ENCODE data around the gene ULK4. TPM values are rescaled to one million over a fixed set of nuclear protein-coding genes. Genes with fewer than 3 reads are reported as not detected.
A peak's percentile ranks its signal among the peaks of the same experiment; 100 is the strongest.

The ULK4 gene
- total RNA-seq, 4 donors from 2014 or later = 2.0 to 3.0 (median 2.3) TPM

GRCh38 chr3:41307065-41307464 is 654.8 kb downstream of the ULK4 start:
- ATAC-seq = no peak
- Histone ChIP-seq H3K27ac (no peak overlapping the region), H3K4me1 (peaks cover 0 to 5% of the 10 kb centered on the region in 2 donors), H3K36me3 (no peaks in the 10 kb centered on the region), H3K4me3 (no peak overlapping the region), H3K9me3 (no peaks in the 10 kb centered on the region), H3K27me3 (no peaks in the 10 kb centered on the region)
- in situ Hi-C loops (cut with MboI; ENCODE audit: low sequenced_read_pairs in 4 of 4) = no loop called here
- no peak for DNase-seq
- no peak for TF ChIP-seq CTCF (IDR thresholded peaks at IDR 0.05 in 4 of 5, conservative IDR thresholded peaks at IDR 0.05 in 1 of 5)
- intact Hi-C loops (cut with DNase I; ENCODE audit: low total_unique reads) = no loop called here

- Histone ChIP-seq H3K4me3 (no peak overlapping the region), H3K27ac (no peak overlapping the region), H3K27me3 (no peaks in the 10 kb centered on the region), H3K36me3 (no peaks in the 10 kb centered on the region), H3K4me1 (peaks cover 0 to 5% of the 10 kb centered on the region in 2 donors), H3K9me3 (no peaks in the 10 kb centered on the region)
- in situ Hi-C loops (cut with MboI; ENCODE audit: low sequenced_read_pairs in 4 of 4) = no loop called here
- intact Hi-C loops (cut with DNase I; ENCODE audit: low total_unique reads) = no loop called here
- ATAC-seq (peak in 1 of 2 donors; percentile 26), DNase-seq (no peak)
- TF ChIP-seq CTCF (IDR thresholded peaks at IDR 0.05 in 4 of 5, conservative IDR thresholded peaks at IDR 0.05 in 1 of 5) (no peak), POLR2A (IDR thresholded peaks at IDR 0.05) (no peak)
Observed at GRCh38 chr3:41304593-41304992, 657.3 kb downstream of the ULK4 start.

GRCh38 chr3:41302295-41302694 is 659.6 kb downstream of the ULK4 start:
- TF ChIP-seq CTCF (IDR thresholded peaks at IDR 0.05 in 4 of 5, conservative IDR thresholded peaks at IDR 0.05 in 1 of 5) = no peak
- no peak for TF ChIP-seq POLR2A (IDR thresholded peaks at IDR 0.05)
- no peak for ATAC-seq
- no peak overlapping the region for H3K4me3 ChIP-seq
- H3K4me1 ChIP-seq = peaks cover 0 to 5% of the 10 kb centered on the region in 2 donors
- no peaks in the 10 kb centered on the region for H3K27me3 ChIP-seq
- H3K27ac ChIP-seq = no peak overlapping the region
- DNase-seq = no peak
- no peaks in the 10 kb centered on the region for H3K36me3 ChIP-seq
- in situ Hi-C loops (cut with MboI; ENCODE audit: low sequenced_read_pairs in 4 of 4) = no loop called here
- intact Hi-C loops (cut with DNase I; ENCODE audit: low total_unique reads) = no loop called here
- no peaks in the 10 kb centered on the region for H3K9me3 ChIP-seq

- Histone ChIP-seq H3K4me1 (peaks cover 0 to 5% of the 10 kb centered on the region in 2 donors), H3K36me3 (no peaks in the 10 kb centered on the region), H3K27me3 (no peaks in the 10 kb centered on the region), H3K27ac (no peak overlapping the region), H3K4me3 (no peak overlapping the region), H3K9me3 (no peaks in the 10 kb centered on the region)
- TF ChIP-seq CTCF (IDR thresholded peaks at IDR 0.05 in 4 of 5, conservative IDR thresholded peaks at IDR 0.05 in 1 of 5) (no peak), POLR2A (IDR thresholded peaks at IDR 0.05) (no peak)
- no peak for DNase-seq
- in situ Hi-C loops (cut with MboI; ENCODE audit: low sequenced_read_pairs in 4 of 4) (no loop called here), intact Hi-C loops (cut with DNase I; ENCODE audit: low total_unique reads) (no loop called here)
- ATAC-seq = no peak
Observed at GRCh38 chr3:41301548-41301947, 660.4 kb downstream of the ULK4 start.

- Histone ChIP-seq H3K4me3 (no peak overlapping the region), H3K9me3 (no peaks in the 10 kb centered on the region), H3K27ac (no peak overlapping the region), H3K4me1 (no peaks in the 10 kb centered on the region), H3K36me3 (no peaks in the 10 kb centered on the region), H3K27me3 (no peaks in the 10 kb centered on the region)
- intact Hi-C loops (cut with DNase I; ENCODE audit: low total_unique reads) = loop anchor here (10.0 kb wide), 1 partner anchor 574 kb away; no protein-coding TSS in a partner anchor
- no peak for ATAC-seq
- TF ChIP-seq POLR2A (IDR thresholded peaks at IDR 0.05) (no peak), CTCF (IDR thresholded peaks at IDR 0.05 in 4 of 5, conservative IDR thresholded peaks at IDR 0.05 in 1 of 5) (no peak)
- in situ Hi-C loops (cut with MboI; ENCODE audit: low sequenced_read_pairs in 4 of 4) = no loop called here
- no peak for DNase-seq
Observed at GRCh38 chr3:41299036-41299435, 662.9 kb downstream of the ULK4 start.

Measured in gastrocnemius medialis (tissue), 4 donors.